ENCODE results near the gene CHEK1. TPM values are rescaled to one million over a fixed set of nuclear protein-coding genes. Genes with fewer than 3 reads are reported as not detected.

CHEK1 gene
- total and polyA plus RNA-seq, 8 donors: 14.4 to 31.4 (median 20.2) TPM

- Histone ChIP-seq H3K4me1 (no peaks in the 10 kb centered on the region), H3K4me3 (no peak overlapping the region), H3K27me3 (no peaks in the 10 kb centered on the region), H3K9me3 (no peaks in the 10 kb centered on the region), H3K27ac (no peak overlapping the region), H3K36me3 (peaks cover 2 to 21% of the 10 kb centered on the region in 2 donors)
- intact Hi-C loops (cut with DNase I): no loop called here
- no peak for TF ChIP-seq CTCF (IDR thresholded peaks at IDR 0.05)
- no peak for DNase-seq
- ATAC-seq: no peak
Observed at GRCh38 chr11:125638315-125638714, 13.4 kb downstream of the CHEK1 start.

- intact Hi-C loops (cut with DNase I): no loop called here
- TF ChIP-seq CTCF (IDR thresholded peaks at IDR 0.05): no peak
- H3K9me3 ChIP-seq: no peaks in the 10 kb centered on the region
- no peak for ATAC-seq
- no peak overlapping the region for H3K4me3 ChIP-seq
- peaks cover 0 to 11% of the 10 kb centered on the region in 2 donors for H3K36me3 ChIP-seq
- no peak for DNase-seq
- H3K27me3 ChIP-seq: no peaks in the 10 kb centered on the region
- H3K4me1 ChIP-seq: no peaks in the 10 kb centered on the region
- H3K27ac ChIP-seq: no peak overlapping the region
Observed at GRCh38 chr11:125645871-125646270, 20.9 kb downstream of the CHEK1 start.

GRCh38 chr11:125649465-125650166 lies 24.7 kb downstream of the CHEK1 start:
- no peak for TF ChIP-seq CTCF (IDR thresholded peaks at IDR 0.05)
- H3K27ac ChIP-seq: no peak overlapping the region
- intact Hi-C loops (cut with DNase I): no loop called here
- no peak for ATAC-seq
- H3K4me3 ChIP-seq: no peak overlapping the region
- H3K36me3 ChIP-seq: peaks cover 0 to 6% of the 10 kb centered on the region in 2 donors
- no peaks in the 10 kb centered on the region for H3K4me1 ChIP-seq
- H3K27me3 ChIP-seq: no peaks in the 10 kb centered on the region
- H3K9me3 ChIP-seq: no peaks in the 10 kb centered on the region
- no peak for DNase-seq

GRCh38 chr11:125662689-125663088 lies 37.7 kb downstream of the CHEK1 start:
- Histone ChIP-seq H3K27ac (no peak overlapping the region), H3K36me3 (no peaks in the 10 kb centered on the region), H3K9me3 (peaks cover 0 to 4% of the 10 kb centered on the region in 2 donors), H3K4me1 (no peaks in the 10 kb centered on the region), H3K4me3 (no peak overlapping the region), H3K27me3 (no peaks in the 10 kb centered on the region)
- TF ChIP-seq CTCF (IDR thresholded peaks at IDR 0.05): no peak
- intact Hi-C loops (cut with DNase I): no loop called here
- DNase-seq (no peak), ATAC-seq (no peak)

GRCh38 chr11:125663910-125664309 lies 38.9 kb downstream of the CHEK1 start:
- H3K27me3 ChIP-seq: no peaks in the 10 kb centered on the region
- intact Hi-C loops (cut with DNase I): no loop called here
- no peak for ATAC-seq

More at GRCh38 chr11:125663910-125664309, 38.9 kb downstream of the CHEK1 start:
- Histone ChIP-seq H3K27ac (no peak overlapping the region), H3K9me3 (peaks cover 0 to 4% of the 10 kb centered on the region in 2 donors), H3K4me1 (no peaks in the 10 kb centered on the region), H3K4me3 (no peak overlapping the region), H3K36me3 (no peaks in the 10 kb centered on the region)
- no peak for DNase-seq
- TF ChIP-seq CTCF (IDR thresholded peaks at IDR 0.05): no peak
